Lower leg skin (tissue), 3 donors: ENCODE results near the gene BCL2L12.

Experiments used
- POLR2A ChIP-seq, 2 donors: fragments of 450-650 bp; IDR thresholded peaks; one replicate each; pipeline ENCODE4 v1.6.1; 2016 to 2017; ENCODE audit warnings: antibody characterized with exemption in 2 of 2, mild to moderate bottlenecking in 1 of 2, moderate library complexity in 1 of 2
- TF ChIP-seq, protein P1 (sequence below), 3 donors: fragments of 450-650 bp; IDR thresholded peaks; one replicate each; pipeline ENCODE4 v1.5.1; 2016; ENCODE audit warnings: antibody characterized with exemption in 3 of 3, mild to moderate bottlenecking in 3 of 3, moderate library complexity in 2 of 3

DNA sequence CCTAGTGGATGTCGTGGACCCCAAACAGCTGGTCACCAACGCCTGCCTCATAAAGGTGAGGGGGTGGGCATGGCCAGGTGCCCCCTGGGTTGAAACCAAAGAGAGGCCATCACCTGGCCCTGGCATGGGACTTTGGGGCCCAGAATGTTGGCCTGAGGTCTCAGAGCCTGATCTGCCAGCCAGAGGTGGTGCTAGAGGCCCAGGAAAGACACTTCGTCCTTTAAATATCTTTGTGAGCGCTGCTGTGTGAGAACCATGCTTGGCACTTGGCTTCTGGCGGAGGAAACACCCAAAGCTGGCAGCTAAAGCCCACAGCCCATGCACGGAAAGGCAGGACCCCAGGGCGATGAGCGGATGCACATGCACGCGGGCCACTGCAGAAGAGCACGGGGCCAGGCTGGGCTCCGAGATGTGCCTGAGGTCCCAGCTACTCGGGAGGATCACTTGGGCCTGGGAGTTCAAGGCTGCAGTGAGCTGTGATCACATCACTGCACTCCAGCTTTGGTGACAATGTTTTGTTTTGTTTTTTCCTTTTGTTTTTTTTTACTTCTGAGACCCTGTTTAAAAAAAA is 19.3 kb downstream of the BCL2L12 start:
- TF ChIP-seq, protein P1, sequence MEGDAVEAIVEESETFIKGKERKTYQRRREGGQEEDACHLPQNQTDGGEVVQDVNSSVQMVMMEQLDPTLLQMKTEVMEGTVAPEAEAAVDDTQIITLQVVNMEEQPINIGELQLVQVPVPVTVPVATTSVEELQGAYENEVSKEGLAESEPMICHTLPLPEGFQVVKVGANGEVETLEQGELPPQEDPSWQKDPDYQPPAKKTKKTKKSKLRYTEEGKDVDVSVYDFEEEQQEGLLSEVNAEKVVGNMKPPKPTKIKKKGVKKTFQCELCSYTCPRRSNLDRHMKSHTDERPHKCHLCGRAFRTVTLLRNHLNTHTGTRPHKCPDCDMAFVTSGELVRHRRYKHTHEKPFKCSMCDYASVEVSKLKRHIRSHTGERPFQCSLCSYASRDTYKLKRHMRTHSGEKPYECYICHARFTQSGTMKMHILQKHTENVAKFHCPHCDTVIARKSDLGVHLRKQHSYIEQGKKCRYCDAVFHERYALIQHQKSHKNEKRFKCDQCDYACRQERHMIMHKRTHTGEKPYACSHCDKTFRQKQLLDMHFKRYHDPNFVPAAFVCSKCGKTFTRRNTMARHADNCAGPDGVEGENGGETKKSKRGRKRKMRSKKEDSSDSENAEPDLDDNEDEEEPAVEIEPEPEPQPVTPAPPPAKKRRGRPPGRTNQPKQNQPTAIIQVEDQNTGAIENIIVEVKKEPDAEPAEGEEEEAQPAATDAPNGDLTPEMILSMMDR (IDR thresholded peaks at IDR 0.05) = no peak
- TF ChIP-seq POLR2A (IDR thresholded peaks at IDR 0.05) = no peak
